ENCODE measurements around the gene NCAM1.

Gene NCAM1

DNA sequence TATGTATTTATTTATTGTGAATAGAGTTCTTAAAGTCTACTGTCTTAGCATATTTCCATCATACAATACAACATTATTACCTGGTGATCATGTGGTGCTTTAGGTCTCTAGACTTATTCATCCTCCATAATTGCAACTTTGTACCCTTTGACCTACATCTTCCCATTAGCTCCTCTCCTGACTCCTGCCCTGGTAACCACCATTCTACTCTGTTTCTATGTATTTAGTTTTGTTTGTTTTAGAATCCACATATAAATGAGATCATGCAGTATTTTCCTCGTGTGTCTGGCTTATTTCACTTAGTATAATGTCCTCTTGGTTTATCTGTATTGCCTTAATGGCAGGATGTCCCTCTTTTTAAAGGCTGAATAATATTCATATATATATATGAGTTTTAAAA is 22.7 kb downstream of the NCAM1 start:
- DNase-seq (ENCODE audit: extremely low read depth, low read depth) = no peak
- TF ChIP-seq, protein P1, sequence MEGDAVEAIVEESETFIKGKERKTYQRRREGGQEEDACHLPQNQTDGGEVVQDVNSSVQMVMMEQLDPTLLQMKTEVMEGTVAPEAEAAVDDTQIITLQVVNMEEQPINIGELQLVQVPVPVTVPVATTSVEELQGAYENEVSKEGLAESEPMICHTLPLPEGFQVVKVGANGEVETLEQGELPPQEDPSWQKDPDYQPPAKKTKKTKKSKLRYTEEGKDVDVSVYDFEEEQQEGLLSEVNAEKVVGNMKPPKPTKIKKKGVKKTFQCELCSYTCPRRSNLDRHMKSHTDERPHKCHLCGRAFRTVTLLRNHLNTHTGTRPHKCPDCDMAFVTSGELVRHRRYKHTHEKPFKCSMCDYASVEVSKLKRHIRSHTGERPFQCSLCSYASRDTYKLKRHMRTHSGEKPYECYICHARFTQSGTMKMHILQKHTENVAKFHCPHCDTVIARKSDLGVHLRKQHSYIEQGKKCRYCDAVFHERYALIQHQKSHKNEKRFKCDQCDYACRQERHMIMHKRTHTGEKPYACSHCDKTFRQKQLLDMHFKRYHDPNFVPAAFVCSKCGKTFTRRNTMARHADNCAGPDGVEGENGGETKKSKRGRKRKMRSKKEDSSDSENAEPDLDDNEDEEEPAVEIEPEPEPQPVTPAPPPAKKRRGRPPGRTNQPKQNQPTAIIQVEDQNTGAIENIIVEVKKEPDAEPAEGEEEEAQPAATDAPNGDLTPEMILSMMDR (IDR thresholded peaks at IDR 0.05; ENCODE audit: low read depth, low read length) = no peak

- TF ChIP-seq, protein P1 (IDR thresholded peaks at IDR 0.05; ENCODE audit: low read depth, low read length) = no peak
- no peak for DNase-seq (ENCODE audit: extremely low read depth, low read depth)
Observed at GRCh38 chr11:112989198-112989597, 28.0 kb downstream of the NCAM1 start.

GRCh38 chr11:112993808-112994207 is 32.6 kb downstream of the NCAM1 start:
- no peak for DNase-seq (ENCODE audit: extremely low read depth, low read depth)
- TF ChIP-seq, protein P1 (IDR thresholded peaks at IDR 0.05; ENCODE audit: low read depth, low read length) = no peak

DNA sequence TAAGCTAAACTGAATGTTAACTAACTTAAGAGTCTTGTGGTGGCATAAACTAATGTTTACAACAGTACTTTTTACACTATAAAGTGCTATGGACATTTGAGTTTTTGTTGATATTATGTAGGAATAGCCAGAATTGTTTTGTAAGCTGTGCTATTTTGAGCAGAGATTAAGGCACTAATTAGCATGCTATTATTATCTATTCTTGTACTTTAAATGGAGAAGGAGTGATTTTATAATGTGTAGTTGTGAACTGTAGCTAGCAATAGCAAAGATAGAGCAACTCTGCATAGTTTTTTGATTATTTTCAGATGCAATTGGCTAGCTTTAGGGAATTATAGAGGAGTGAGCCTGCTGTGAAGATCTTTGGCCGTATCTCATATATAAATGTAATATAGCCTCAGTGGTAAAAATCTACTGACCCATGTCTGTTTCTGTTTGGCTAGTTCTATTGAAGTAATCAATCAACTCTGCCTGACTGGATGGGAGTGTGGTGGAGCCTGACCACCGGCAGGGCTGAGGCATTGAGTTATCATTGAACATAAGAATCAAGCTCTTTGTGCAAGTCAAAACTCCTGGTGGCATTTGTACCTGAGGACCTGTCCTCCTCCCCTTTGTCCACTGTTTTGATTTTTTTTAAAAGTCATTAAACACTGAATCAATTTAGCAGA is 34.3 kb downstream of the NCAM1 start:
- TF ChIP-seq, protein P1 (IDR thresholded peaks at IDR 0.05; ENCODE audit: low read depth, low read length) = no peak

DNA sequence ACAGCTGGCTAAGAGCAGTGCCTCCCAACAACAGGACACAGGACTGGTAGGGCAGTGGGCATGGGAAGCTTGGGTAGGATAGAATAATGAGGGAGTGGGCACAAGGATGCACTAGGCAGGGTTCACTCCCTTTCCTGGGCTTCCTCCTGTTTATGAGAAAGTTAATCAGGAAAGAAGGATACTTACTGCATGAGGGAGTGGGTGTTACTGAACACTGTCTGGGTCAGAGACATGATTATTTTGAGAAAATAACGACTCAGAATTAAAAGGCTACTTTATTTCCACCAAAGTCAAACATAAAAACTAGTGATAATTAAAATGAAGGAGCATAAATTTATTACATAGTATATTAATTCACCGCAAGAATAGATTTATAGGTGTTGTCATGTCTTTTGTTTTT is 35.8 kb downstream of the NCAM1 start:
- TF ChIP-seq, protein P1 (IDR thresholded peaks at IDR 0.05; ENCODE audit: low read depth, low read length) = no peak
- no peak for DNase-seq (ENCODE audit: extremely low read depth, low read depth)

More for the DNA sequence above, 34.3 kb downstream of the NCAM1 start:
- no peak for DNase-seq (ENCODE audit: extremely low read depth, low read depth)

- DNase-seq (ENCODE audit: extremely low read depth, low read depth) = no peak
- TF ChIP-seq, protein P1 (IDR thresholded peaks at IDR 0.05; ENCODE audit: low read depth, low read length) = no peak
Observed at GRCh38 chr11:112997857-112998466, 36.7 kb downstream of the NCAM1 start.

DNA sequence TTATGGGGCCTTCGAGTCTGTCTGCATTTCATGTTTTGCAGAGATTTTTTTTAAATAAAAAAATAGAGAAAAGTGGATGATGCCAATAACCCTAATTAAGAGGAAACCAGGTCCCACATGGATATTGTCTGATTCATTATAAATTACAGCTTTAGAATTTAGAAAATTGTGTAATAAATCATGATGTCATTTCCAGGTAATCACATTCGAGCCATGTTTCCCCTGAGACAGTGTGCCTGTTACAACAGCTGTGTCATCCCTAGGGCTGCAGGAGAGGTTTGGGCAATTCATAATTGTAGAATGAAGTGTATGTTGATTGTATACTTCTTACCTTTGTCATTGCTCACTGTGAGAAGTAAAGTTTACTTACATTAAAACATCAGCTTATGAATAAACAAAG is 38.3 kb downstream of the NCAM1 start:
- no peak for DNase-seq (ENCODE audit: extremely low read depth, low read depth)
- TF ChIP-seq, protein P1 (IDR thresholded peaks at IDR 0.05; ENCODE audit: low read depth, low read length) = no peak
